Breast epithelium (tissue), 3 donors: ENCODE data around the gene UNC79.

Experiments used
- CTCF ChIP-seq, 3 donors: fragments of 450-650 bp; IDR thresholded peaks; one replicate each; pipeline ENCODE4 v1.5.1; 2016 to 2017; ENCODE audit warnings: antibody characterized with exemption in 3 of 3, mild to moderate bottlenecking in 3 of 3, moderate library complexity in 3 of 3
- POLR2A ChIP-seq: fragments of 450-650 bp; IDR thresholded peaks from one replicate; pipeline ENCODE4 v1.6.1; 2016; ENCODE audit warnings: antibody characterized with exemption, mild to moderate bottlenecking, moderate library complexity
- POLR2AphosphoS5 ChIP-seq, 3 donors: sonication (generic); formaldehyde crosslinking; IDR thresholded peaks; one replicate each; pipeline ENCODE4 v1.6.1; 2017; ENCODE audit warnings: antibody characterized with exemption in 3 of 3

GRCh38 chr14:93733231-93733630 lies 302.5 kb downstream of the UNC79 start:
- no peak for TF ChIP-seq CTCF (IDR thresholded peaks at IDR 0.05)
- TF ChIP-seq POLR2AphosphoS5 (IDR thresholded peaks at IDR 0.05) = no peak
- no peak for TF ChIP-seq POLR2A
